HG02798 (cell line): Measurements from ENCODE around the gene SYT14.
"Not testable (repeated sequence)": the region's sequence is repeated elsewhere in the genome, so short reads cannot be mapped to it uniquely, and the experiment has no call there.

ENCODE experiments used
- ATAC-seq: cut with Tn5 transposase; IDR thresholded peaks from one replicate; pipeline ENCODE4 v1.9.1; 2021; ENCODE audit warnings: mild to moderate bottlenecking; ENCODE audit not compliant: unreplicated experiment, poor library complexity

Gene SYT14

DNA sequence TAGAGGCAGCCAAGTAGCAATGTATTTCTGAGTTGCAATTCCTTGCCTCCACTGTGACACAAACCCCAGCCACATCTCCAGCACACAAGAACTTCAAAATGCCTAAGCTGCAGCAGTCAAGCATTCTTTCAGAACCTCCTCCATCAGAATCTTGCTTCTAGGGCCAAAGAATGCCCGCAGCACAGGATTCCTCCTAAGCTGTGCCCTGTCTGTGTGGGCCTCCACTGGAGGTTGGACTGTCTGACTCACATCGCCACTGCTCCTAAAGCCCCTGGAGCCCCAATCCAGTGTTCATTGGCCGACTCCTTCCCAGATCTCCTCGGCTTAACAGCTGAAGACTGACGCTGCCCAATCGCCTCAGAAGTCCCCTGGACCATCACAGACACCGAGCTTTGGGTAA lies 251.4 kb downstream of the SYT14 start:
- ATAC-seq, result no peak

- ATAC-seq, result no peak
Observed at GRCh38 chr1:210195635-210196160, 257.7 kb downstream of the SYT14 start.

GRCh38 chr1:210196266-210196665 lies 258.2 kb downstream of the SYT14 start:
- ATAC-seq, result not testable (repeated sequence)

DNA sequence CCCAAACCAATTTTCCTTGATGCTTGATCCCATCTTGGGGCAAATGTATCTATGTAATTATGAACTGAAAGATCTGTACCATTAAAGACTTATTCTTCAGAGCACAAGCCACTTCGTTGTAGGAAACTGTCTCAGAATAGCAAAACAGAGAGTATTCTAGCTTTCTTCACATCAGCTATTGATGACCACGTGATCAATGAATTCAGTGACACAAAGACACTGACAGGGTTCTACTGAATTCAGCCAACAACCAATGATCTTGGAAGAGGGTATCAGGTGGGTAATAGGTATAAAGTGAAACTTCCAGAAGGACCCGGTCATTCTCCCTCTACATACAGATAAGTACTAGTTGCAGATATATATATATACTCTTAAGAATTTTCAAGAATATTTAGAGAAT lies 260.8 kb downstream of the SYT14 start:
- ATAC-seq, result no peak

- ATAC-seq, result no peak
Observed at GRCh38 chr1:210200124-210200736, 262.2 kb downstream of the SYT14 start.

DNA sequence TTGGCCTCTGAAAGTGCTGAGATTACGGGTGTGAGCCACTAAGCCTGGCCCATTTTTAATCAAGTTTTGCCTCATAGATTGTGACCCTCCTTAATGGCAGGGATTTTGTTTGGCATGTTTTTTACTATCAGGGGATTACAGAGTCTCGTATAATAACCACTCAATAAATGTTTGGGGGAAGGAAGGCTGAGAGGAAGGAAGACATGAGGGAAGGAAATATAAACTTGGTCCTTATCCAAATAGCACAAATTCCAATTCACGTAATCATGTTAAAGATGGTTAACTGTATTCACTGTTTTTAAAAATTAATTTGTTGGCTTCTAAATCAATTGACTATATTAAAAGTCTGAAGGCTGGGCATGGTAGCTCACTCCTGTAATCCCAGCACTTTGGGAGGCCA lies 263.7 kb downstream of the SYT14 start:
- ATAC-seq, result no peak

DNA sequence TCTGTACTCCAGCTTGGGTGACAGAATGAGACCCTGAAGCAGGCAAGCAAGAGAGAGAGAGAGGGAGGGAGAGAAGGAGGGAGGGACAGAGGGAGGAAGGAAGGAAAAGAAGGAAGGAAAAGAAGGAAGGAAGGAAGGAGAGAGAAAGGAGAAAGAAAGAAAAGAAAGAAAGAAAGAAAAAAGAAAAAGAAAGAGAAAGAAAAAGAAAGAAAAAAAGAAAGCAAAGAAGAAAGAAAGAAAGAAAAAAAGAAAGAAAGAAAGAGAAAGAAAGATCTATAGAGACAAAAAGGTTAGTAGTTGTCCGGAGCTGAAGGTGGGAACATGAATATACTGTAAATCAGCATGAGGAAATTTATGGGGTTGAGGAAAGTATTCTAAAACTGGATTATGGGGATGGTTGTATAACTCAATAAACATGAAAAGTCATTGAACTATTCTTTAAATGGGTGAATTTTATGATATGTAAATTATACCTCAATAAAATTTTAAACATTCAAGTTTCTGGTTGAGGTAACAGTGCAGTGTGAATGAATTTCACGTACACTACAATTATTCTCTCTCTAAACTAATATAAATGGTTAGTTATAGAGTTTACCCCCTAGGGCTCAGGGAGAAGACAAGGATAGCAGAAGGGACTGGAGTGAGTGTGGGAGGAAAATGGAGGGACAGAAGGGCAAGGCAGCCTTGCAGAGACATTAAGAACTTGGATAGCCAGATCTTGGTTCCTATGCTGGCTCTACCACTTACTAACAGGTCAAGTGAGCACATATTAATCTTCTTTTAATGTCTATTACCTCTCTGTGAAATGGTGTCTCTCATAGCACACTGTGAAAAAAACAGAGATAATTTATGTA lies 269.8 kb downstream of the SYT14 start:
- no peak for ATAC-seq

DNA sequence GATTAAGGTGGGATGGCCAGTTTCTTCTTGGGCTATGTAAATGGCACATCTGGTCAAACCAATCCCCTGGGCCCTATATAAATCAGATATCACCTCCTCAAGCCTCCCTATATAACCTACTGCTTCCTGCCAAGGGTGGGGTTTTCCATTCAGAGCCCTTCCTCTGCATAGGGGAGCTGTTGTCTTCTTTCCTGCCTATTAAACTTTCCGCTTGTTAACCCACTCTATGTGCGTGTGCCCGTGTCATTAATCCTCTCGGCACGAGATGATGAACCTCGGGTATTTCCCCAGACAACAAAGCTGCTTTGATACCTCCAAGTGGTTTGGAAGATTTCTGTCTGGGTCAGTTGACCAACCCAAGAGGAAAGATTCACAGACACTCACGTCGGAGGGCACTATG lies 275.3 kb downstream of the SYT14 start:
- no peak for ATAC-seq

DNA sequence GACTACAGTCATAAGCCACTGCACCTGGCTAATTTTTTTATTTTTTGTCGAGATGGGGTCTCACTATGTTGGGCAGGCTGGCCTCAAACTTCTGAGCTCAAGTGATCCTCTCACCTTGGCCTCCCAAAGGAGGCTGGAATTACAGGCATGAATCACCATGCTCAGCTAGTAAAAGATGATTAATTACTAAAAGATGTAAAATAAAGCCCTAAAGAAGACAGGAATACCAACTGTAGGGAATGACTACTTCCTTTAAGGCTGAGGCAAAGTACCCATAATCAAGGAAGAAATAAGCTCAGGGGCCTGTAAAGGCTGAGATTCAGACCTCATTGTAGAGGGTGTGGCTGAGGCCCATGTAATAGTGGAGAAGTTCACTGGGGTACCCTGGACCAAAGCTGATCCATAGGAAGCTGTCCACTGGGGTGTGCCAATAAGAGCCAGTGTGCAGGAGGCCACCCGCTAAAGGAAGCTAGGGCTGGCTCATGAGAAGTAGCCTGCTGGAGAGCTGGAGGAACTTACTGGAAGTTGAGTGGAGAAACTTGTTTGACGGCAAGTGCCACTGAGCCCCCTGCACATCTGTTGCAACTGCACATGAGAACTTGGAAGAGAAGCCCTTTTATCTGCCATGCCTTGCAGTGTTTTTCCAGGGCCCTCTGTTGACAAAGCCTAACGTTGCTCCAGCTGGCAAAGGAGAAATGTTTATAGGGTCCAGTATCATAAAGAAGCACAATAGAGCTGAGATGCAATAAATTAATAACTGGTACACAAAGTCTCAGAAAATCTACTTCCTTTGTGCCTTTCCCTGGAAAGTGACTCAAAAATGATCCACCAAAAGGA lies 276.8 kb downstream of the SYT14 start:
- no peak for ATAC-seq

- no peak for ATAC-seq
Observed at GRCh38 chr1:210217482-210217881, 279.5 kb downstream of the SYT14 start.

- no peak for ATAC-seq
Observed at GRCh38 chr1:210218047-210218446, 280.0 kb downstream of the SYT14 start.
